Mesenteric fat pad (tissue), 1 donor: ENCODE measurements around the gene MATN4. TPM values are rescaled to one million over a fixed set of nuclear protein-coding genes. Genes with fewer than 3 reads are reported as not detected.

Source experiments
- DNase-seq: peaks from one replicate; pipeline ENCODE4 v3.0.0-alpha.2; 2020; ENCODE audit warnings: low spot score
- total RNA-seq: library from RNA; stranded (reverse); fragmentation: NEBNext Ultra II Directional; extraction: Animal tissue kit (Norgen Biotek cat#: 25700); gene quantifications from one replicate; pipeline ENCODE4 v1.2.1, GENCODE V29; 2021
- donor health status: DM: yes; HTN: yes; CAD: no.

Gene MATN4
- total RNA-seq, 1 donor from 2014 or later, result not detected

DNA sequence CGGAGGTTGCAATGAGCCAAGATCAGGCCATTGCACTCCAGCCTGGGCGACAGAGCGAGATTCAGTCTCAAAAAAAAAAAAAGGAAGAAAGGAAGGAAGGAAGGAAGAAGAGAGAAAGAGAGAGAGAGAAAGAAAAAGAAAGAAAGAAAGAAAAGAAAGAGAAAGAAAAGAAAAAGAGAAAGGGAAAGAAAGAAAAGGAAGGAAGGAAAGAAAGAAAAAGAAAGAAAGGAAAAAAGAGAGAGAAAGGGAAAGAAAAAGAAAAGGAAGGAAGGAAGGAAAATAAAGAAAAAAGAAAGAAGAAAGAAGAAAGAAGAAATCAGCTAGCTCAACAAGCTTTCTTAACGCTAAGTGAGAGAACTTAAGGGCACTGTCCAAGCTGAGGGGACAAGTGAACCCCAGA, 7.6 kb upstream of the MATN4 start:
- DNase-seq, result no peak

DNA sequence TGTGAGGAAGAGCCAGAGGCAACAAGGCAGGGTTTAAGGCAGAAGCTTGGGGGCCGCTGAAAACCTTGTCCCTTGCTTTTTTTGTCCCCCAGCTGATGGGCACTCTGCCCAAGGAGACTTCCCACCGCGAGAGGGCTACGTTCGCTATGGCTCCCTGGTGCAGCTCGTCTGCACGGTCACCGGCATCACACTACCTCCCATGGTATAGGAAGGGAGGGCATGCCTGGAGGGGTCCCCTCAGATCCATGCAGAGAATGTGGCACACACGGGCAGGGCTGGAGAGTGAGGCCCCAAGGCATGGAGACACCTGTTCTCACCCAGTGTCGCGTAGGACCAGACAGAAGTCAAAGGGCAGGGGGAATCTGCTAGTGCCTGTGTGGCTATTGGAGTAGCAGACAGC, 5.8 kb upstream of the MATN4 start:
- no peak for DNase-seq

DNA sequence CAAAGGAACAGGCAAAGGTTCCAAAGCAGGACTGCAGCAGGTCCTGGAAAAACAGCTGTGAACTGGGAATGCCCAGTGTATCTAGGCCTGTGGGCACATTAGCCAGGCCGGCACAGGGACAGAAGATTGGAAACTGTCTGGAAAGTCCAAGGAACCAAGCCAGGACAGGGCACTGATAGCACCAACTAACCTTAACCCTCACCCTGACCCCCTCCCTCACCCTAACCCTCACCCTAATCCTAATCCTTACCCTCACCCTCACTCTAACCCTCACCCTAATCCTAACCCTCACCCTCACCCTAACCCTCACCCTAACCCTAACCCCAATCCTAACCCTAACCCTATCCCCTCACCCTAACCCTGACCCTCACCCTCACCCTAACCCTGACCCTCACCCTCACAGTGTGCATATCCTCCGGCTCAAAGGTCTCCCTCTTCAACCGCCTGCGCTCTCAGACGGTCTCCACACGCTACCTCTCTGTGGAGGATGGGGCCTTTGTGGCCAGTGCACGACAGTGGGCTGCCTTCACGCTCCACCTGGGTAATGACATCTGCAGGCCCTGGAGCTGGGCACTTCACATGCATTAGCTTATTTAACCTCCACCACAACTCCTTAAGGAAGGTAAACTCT, 5.1 kb upstream of the MATN4 start:
- no peak for DNase-seq

DNA sequence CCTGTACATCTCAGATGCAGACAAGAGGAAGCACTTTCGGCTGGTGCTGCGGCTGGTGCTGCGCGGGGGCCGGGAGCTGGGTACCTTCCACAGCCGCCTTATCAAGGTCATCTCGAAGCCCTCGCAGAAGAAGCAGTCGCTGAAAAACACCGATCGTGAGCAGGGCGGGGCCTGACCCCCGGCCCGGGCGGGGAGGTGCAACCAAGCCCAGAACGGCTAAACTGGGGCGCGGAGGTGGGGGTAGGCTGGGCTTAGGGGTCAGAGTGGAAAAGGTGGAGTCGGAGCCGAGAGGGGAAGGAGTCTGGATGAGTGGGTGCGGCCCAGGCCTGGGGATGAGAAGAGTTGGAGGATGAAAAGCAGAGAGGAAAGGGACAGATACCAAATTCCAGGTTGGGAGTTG, 4.1 kb upstream of the MATN4 start:
- no peak for DNase-seq

DNA sequence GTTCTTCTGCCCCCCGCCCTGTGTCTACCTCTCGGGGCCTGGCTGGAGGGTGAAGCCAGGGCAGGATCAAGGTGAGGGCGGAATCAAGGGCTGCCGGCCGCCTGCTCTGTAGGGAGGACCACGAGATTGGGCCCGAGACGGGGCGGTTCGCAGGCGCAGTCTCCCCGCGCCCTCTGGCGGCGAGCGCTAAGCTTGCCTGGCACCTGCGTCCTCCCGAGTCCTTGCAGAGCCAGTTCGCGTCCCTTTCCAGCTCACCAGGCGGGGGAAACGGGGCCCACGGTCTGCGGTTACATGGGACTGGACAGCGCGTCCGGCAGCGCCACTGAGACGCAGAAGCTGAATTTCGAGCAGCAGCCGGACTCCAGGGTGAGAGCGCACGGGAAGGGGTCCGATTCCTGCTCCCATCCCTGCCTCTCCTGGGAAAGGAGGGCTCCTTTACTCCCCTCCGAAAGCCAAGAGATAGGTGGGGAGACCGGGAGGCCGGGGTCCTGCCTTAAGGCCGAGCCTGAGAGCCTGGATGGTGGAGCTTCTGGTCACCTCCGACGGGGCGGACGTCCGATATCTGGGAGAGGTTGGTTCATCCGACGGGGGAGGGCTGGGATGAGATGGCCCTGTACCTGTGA, 3.6 kb upstream of the MATN4 start:
- no peak for DNase-seq

DNA sequence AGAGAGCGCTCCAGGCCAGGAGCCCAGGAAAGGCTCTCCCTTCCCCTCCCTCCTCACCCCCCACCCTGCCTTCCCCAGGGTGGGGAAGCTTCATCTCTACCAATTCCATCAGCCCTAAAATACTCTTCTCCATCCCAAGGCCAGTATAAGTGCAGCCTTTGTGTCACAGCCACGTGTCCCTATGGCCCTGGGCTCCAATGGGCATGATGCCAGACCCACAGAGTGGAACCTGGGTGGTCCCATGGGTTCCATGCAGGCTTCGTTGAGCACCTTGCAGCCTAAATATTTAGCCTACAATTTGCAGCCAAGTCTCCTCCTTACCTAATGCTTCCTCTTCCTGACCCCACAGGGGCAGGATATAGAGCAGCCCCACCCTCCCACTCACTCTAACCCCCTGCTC, 976 bp upstream of the MATN4 start:
- no peak for DNase-seq

DNA sequence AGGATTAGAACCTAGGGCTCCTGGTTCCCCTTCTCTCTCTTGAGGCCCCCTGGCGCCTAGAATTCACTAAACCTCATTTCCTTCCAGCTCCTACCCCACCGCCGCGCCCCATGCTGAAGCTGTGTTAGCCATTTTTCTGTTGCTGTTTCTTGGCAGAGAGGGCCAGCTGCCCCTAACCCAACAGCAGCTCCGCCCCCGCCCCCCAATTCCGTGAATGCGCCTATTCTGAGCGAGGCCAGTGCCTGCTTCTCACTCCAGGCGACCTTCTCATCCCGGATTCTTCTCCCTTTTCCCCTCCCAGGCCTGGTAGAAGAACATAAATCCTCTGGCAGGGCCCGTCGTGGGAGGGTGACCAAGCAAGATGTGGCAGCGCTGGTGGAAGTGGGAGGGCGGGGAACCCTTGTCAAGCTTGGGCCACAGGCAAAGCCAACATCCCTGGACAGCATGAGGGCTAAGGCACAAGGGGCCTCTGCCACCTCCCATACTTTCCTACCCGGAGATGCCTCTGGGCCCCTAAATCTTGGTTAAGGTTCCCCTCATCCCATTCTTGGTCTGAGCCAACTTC, 941 bp downstream of the MATN4 start:
- DNase-seq, result no peak

DNA sequence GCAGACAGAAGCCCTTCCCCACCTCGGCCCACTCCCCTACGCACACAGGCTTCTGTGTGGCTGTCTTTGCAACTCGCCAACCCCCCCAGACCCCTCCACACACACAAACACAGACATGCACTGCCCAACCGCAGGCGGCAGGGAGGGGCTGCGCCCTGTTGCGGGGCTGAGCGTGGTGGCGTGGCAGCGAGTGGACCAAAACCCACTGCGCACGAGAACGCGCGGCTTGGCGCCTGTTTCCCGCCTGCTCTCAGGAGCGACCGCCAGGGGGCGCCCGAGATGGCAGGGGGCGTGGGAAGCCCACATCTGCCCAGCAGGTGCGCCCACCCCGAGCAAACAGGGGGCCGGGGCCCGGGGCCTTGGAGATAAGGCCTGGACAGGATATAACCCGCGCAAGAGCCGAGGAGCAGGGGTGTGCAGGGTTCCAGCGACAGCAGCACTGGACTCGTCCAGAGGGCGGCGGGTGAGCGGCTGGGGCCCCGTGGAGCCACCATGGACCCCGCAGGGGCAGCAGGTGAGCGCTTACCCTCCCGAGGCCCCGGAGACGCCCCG, 1.6 kb downstream of the MATN4 start, which contains the start of gene RBPJL:
RBPJL (plus strand) TSS at position 410 of the 552 bp plus-strand sequence; CDS start at position 493, 83 bp downstream.
- no peak for DNase-seq

DNA sequence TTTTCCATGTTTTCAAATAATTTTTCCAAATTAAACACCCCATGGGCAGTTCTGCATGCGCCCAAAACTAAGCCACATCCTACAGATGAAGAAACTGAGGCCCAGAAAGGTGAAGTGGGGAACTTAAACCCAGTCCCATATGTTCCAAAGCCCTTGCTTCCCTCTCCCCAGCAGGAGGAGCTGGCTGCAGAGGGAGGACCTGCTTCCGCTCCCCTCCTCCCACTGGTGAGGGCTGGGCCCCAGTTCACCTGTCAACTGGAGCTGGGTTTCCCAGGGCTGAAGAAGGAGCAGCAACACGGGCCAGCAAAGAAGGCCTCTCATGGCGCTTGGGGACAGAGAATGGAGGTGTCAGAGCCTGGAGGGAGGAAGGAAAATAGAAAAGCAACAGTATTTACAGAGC, 2.8 kb downstream of the MATN4 start:
- DNase-seq, result no peak

DNA sequence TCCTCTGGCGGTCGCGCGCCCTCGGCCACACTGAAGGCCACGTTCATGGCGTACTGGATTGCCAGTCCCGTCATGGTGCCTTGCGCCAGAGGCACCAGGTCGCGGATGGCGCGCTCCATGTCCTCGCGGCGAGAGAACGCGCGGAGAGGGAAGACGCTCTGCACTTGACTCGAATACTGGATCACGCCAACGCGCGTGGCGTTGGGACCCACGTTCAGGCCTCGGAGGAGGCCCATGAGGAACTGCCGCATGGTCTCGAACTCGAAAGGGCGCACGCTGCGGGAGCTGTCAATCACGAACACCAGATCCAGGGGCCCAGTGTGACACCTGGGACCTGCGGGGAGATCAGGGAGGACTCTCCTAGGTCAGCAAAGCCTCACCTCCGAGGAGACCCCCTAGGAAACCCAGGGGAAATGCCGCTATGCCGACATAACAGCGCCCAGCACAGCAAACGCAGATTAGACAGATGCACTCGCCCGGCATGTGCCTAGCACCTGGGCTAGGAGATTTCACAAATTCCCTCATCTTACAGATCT, 3.6 kb downstream of the MATN4 start:
- no peak for DNase-seq

DNA sequence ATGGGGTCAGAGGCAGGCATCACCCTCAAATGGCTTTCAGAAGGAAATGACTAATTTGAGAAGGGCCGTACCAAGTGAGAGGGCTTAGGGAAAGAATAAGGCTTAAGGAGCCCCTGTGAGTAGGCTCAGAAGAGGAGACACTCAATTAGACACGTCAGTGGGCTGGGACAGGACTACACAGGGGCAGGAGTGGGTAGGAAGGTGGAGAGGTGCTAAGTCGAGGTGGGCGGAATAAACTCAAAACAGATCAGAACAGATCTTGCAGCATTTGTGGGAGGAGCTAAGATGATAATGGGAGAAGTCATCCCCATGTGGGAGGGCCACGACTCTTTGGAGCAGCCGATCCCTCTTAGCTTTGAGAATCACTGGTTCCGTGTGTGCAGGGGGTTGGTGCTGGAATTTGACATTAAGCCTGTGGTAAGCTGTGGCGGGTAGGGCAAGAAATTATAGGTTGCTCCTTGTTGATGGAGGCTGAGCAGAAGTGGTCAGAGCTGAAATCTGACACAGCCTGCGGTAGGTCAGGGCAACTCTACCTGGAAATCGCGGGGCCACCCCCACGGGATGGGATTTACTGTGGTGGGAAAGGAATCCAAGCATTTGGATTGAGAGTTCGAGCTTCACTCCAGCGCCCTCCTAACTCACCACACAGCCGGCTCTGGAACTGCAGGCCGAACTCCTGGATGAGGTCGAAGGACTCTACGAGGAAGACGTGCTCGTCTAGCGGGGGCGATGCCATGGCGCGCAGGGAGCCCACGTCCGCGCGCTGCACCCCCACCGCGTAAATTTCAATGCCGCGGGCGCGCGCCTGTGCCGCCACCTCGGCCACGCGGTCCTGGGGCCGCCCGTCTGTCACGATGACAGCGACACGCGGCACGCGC, 4.3 kb downstream of the MATN4 start:
- no peak for DNase-seq

DNA sequence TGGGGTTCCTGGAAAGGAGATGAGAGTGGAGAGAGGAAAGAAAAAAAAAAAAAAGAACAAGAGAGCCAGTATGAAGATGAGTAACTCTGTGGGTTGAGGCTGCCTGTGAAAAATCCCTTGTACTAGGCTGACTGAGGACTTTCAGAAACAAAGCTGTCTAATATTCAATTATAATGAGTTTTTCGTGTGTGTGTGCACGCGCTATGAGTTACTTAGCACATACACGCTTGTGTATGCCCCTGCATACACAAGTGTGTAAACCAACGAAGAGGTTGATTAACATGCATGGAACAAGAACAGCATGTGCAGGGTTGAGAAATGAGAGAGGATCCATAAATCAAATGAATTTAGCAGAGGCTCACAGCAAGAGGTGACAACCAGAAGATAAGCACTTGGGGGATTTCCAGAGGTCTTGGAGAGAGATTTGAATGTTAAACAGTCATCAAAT, 6.3 kb downstream of the MATN4 start:
- no peak for DNase-seq

DNA sequence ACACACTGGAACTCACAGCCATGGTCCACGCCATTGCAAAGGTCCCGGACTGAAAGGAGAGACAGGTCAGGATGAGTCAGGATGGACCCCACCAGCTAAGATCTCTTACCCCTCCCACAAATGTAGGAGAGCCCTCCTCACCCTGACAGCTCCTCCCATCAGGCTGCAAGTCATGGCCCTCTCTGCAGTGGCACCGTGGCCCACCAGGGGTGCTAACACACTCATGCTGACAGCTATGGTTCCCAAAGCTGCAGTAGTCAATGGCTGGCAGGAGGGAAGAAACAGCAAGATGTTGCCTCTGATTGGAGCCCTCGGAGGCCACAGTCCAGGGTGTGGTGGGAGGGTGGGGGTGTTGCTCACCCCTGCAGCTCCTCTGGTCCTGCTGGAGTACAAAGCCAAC, 7.1 kb downstream of the MATN4 start:
- DNase-seq, result no peak

DNA sequence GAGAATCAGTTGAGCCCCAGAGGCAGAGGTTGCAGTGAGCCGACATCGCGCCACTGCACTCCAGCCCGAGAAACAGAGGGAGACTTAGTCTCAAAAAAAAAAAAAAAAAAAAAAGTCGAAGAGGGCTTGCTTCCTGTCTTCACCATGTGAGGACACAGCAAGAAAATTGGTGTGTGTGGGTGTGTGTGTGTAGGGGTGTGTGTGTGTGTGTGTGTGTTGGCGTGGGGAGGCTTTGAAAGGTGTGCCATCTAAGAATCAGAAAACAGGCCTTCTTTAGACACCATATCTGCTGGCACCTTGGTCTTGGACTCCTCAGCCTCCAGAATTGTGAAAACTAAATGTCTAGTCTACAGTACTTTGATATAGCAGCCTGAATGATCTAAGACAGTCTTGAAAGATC, 8.3 kb downstream of the MATN4 start:
- no peak for DNase-seq

DNA sequence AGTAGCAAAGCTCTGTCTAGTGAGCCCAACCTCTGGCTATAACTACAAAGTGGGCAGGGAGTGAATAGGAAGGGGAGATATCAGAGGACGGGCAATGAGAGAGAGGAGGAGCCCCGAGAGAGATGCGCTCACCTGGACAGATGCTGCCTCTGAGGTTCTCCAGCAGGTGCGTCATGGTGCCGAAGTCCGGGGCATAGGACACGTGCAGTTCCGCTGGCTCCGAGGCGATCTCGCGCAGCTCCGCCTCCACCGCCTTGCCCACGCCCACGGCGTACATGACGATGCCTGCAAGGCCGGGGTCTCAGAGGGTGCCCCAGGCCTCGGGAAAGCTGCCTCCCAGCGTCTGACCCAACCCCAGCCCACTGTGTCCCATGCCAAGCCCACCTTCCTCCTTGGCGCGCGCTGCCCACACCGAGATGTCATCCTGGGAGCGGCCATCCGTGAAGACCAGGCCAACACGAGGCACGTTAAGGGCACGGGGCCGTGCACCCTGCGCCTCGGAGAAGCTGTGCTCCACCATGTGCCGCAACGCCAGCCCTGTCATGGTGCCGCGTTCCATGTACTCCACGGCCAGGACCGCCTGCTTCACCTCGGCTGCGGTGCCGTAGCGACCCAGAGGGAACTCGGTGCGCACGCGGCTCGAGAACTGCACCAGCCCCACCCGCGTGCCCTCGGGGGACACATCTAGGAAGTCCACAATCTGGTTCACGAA, 10.2 kb downstream of the MATN4 start:
- DNase-seq, result peak; percentile 85

DNA sequence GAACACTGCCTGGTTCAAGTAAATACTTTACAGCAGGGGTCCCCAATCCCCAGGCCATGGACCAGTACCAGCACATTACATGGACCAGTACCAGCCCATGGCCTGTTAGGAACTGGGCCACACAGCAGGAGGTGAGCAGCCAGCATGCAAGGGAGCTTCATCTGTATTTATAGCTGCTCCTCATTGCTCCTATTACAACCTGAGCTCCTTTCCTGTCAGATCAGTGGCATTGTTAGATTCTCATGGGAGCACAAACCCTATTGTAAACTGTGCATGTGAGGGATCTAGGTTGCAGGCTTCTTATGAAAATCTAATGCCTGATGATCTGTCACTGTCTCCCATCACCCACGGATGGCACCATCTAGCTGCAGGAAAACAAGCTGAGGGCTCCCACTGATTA, 13.4 kb downstream of the MATN4 start:
- no peak for DNase-seq

DNA sequence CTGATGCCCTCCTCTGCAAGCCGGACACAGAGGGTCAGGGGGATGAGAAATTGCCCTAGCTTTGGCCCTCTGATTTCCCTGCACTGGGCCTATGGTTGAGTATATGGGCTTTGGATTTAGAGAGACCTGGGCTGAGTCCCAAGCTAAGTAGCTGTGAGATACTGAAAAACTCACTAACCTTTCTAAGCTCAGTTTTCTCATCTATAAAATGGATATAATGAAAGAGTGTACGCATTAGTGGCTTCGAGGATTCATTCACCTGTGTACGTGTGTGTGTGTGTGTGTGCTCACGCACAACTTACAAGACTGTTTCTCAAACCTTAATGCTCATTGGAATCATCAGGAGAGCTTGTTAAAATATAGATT, 14.1 kb downstream of the MATN4 start:
- DNase-seq, result no peak

DNA sequence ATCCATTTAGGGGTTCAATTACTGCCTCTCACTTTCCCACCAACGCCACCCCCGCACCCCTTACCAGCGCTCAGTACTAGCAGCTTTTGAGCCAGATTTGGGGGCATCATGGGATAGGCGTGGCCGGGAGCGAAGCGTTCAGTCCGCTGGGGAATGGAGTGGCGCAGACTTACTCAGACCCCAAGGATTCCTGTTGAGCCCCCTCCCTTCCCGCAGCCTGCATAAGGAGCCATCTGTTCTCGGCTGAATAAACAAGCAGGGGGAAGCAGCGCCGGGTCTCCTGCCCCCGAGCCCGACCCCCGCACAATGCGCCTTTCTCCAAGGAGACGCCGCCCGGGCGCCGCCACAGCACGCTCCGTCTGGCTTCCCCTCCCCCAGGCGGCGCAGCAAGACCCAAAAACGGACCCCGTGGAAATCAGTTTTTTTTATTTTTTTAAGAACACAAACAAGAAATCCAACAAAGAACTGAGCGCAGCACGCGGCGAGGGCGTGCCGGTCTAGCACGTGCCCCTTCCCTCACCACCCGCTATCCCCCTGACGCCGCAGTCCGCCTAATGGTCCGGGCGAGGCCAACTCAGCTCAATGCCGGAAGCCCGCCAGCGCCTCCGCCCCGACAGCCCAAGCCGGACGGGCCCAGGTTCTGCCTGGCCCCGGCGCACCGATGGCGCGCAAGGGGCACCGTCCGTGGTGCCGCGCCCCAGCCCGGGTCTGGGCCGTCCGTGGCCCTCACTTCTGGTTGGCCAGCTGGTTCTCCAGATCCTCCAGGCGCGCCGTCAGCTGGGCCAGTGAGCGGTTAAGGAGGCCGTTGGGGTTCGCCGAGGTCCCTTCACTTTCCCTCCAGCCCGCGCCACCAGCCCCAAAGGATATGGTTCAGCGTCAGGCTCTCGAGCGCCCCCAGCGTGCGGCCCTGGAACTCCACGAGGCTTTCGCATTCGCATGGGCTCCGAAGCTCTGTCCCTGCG, 14.8 kb downstream of the MATN4 start:
- no peak for DNase-seq

DNA sequence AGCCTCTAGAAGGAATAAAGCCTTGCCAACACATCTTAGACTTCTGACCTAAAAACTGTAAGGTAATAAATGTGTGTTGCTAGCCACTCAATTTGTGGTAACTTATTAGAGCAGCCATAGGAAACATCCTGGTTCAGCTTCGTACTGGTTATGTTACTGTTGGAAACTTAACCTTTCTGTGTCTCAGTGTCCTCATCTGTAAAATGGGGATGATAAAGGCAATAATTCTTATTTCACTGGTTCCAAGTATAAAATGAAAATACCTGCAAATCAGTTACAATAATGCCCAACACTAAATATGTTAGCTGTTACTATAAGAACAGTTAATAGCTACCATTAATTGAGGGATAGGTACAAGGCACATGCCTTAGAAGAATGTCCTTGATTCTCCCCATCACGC, 15.8 kb downstream of the MATN4 start:
- no peak for DNase-seq

DNA sequence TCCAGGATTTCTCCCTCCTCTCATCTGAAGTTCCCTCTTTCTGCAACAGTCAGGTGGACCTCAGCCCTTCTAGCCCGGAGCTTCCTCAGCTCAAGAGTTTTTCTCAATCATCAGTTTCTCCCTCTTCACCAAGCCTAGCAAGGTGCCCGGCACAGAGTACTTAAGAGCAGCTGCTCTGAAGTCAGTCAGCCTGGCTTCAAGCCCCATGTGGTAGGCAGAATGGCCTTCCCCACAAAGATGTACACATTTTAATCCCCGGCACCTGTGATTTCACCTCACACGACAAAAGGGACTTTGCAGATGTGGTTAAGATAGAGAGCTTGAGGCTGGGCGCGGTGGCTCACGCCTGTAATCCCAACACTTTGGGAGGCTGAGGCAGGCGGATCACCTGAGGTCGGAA, 16.6 kb downstream of the MATN4 start:
- no peak for DNase-seq
